ENCODE data around the gene TMEM271. TPM values are rescaled to one million over a fixed set of nuclear protein-coding genes. Genes with fewer than 3 reads are reported as not detected.
"Not testable (repeated sequence)": the region's sequence is repeated elsewhere in the genome, so short reads cannot be mapped to it uniquely, and the experiment has no call there.

The TMEM271 gene
- total RNA-seq, 1 donor from 2014 or later: not detected

DNA sequence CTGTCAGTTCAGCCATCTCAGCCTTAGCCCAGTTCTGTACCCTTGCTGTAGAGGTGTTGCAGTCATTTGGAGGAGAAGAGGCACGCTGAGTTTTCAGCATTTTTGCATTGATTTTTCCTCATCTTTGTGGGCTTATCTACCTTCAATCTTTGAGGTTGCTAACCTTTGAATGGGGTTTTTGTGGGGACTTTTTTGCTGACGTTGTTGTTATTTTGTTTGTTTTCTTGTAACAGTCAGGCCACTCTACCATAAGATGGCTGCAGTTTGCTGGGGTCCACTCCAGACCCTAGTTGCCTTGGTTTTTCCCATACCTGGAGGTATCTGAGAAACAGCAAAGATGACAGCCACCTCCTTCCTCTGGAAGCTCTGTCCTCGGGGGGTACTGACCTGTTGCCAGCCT lies 22.8 kb upstream of the TMEM271 start:
- intact Hi-C loops (cut with DNase I): no loop called here
- peaks cover 43% of the 10 kb centered on the region for H3K27me3 ChIP-seq (ENCODE audit: low read depth)
- DNase-seq: no peak

DNA sequence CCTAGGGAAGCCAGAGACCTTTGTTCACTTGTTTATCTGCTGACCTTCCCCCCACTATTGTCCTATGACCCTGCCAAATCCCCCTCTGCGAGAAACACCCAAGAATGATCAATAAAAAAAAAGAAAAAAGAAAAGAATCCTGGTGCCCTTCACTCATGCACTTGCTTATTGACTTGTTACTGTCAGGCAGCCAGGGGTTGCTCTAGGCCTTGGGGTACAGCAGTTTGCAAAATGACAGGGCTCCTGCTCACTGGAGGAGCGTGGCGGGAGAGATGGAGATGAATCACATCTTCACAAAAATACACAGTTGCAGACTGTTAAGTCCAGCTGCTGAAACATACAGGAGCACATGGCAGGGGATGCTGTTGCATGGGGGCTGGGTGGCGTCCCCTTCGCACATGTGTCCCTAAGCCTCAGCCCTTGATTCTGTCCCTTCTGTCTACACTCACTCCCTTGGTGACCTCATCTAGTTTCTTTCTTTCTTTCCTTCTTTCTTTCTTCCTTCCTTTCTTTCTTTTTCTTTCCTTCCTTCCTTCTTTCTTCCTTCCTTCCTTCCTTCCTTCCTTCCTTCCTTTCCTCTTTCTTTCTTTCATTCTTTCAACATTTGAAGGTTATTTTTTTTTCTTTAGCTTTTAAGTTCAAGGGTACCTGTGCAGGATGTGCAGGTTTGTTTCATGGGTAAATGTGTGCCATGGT lies 16.9 kb upstream of the TMEM271 start:
- no peaks in the 10 kb centered on the region for H3K36me3 ChIP-seq
- intact Hi-C loops (cut with DNase I): no loop called here
- no peak for ATAC-seq
- H3K4me1 ChIP-seq: no peaks in the 10 kb centered on the region
- no peak overlapping the region for H3K4me3 ChIP-seq
- TF ChIP-seq, protein P1, sequence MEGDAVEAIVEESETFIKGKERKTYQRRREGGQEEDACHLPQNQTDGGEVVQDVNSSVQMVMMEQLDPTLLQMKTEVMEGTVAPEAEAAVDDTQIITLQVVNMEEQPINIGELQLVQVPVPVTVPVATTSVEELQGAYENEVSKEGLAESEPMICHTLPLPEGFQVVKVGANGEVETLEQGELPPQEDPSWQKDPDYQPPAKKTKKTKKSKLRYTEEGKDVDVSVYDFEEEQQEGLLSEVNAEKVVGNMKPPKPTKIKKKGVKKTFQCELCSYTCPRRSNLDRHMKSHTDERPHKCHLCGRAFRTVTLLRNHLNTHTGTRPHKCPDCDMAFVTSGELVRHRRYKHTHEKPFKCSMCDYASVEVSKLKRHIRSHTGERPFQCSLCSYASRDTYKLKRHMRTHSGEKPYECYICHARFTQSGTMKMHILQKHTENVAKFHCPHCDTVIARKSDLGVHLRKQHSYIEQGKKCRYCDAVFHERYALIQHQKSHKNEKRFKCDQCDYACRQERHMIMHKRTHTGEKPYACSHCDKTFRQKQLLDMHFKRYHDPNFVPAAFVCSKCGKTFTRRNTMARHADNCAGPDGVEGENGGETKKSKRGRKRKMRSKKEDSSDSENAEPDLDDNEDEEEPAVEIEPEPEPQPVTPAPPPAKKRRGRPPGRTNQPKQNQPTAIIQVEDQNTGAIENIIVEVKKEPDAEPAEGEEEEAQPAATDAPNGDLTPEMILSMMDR (IDR thresholded peaks at IDR 0.05): no peak
- peaks cover 13% of the 10 kb centered on the region for H3K27me3 ChIP-seq (ENCODE audit: low read depth)
- no peaks in the 10 kb centered on the region for H3K9me3 ChIP-seq
- no peak for DNase-seq
- H3K27ac ChIP-seq: no peak overlapping the region

More for the DNA sequence above, 22.8 kb upstream of the TMEM271 start:
- Histone ChIP-seq H3K36me3 (no peaks in the 10 kb centered on the region), H3K27ac (no peak overlapping the region), H3K4me1 (no peaks in the 10 kb centered on the region), H3K4me3 (no peak overlapping the region), H3K9me3 (no peaks in the 10 kb centered on the region)
- TF ChIP-seq, protein P1 (IDR thresholded peaks at IDR 0.05): no peak
- no peak for ATAC-seq

DNA sequence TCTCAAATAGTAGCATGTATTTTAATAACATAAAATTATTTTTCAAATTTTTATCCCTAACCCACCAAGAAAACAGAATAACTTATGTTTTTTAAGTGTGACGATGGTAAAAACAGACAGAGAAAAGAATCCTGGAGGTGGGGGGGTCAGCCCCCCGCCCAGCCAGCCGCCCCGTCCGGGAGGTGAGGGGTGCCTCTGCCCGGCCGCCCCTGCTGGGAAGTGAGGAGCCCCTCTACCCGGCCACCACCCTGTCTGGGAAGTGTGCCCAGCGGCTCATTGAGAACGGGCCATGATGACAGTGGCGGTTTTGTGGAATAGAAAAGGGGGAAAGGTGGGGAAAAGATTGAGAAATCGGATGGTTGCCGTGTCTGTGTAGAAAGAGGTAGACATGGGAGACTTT lies 16.1 kb upstream of the TMEM271 start:
- ATAC-seq; H3K9me3 ChIP-seq; H3K27ac ChIP-seq; intact Hi-C loops (cut with DNase I); H3K27me3 ChIP-seq (ENCODE audit: low read depth); H3K4me3 ChIP-seq; H3K4me1 ChIP-seq; H3K36me3 ChIP-seq; DNase-seq: not testable (repeated sequence)

DNA sequence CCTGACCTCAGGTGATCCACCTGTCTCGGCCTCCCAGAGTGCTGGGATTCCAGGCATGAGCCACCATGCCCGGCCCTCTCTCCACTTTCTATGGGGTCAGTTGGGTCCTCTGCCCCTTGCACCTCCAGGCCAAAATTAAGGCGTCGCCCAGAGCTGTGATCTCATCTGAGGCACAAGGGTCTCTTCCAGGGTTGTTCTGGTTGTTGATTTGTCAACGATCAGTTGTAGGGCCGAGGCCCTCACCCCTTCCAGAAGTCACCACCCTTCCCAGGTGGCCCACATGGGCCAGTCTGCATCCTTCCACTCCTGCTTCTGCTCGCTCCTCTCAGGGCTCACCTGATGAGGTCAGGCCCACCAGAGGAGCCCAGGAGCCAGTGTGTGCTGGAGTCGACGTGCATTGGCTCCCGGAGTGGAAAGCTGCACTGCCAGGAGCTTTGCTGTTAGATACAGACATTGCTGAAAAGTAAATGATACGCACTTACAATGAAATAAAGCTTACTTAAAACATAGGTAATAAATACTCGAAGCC lies 14.3 kb upstream of the TMEM271 start:
- Histone ChIP-seq H3K27me3 (ENCODE audit: low read depth) (peaks cover 9% of the 10 kb centered on the region), H3K27ac (no peak overlapping the region), H3K9me3 (no peaks in the 10 kb centered on the region), H3K4me3 (no peak overlapping the region), H3K4me1 (no peaks in the 10 kb centered on the region), H3K36me3 (no peaks in the 10 kb centered on the region)
- DNase-seq (no peak), ATAC-seq (no peak)
- TF ChIP-seq, protein P1 (IDR thresholded peaks at IDR 0.05): no peak
- intact Hi-C loops (cut with DNase I): no loop called here

DNA sequence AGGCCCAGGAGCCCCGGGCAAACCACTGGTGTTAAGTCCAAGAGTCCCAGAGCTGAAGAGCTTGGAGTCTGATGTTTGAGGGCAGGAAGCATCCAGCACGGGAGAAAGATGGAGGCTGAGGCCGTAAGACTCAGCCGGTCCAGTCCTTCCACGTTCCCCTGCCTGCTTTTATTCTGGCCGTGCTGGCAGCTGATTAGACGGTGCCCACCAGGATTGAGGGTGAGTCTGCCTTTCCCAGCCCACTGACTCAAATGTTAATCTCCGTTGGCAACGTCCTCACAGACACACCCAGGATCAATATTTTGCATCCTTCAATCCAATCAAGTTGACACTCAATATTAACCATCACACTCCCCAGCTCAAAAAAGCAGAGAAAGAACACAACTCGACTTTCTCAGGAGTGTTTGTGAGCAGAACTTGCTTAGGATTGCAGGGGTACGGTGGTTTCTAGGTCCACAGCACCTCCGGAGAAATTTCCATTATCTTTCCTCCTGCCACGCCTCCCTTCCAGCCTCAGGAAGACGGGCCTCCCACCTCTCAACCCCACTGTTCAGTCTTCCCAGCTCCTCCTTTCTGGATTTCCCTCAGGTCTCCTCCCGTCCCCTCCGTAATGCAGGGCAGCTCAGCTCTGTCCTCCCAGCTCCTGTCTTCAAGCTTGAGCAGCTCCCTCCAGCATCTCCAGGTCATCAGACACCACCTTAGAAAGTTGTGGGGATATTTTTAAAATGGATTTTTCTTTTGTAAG lies 13.3 kb upstream of the TMEM271 start:
- intact Hi-C loops (cut with DNase I): no loop called here
- no peak for DNase-seq
- TF ChIP-seq, protein P1 (IDR thresholded peaks at IDR 0.05): no peak

DNA sequence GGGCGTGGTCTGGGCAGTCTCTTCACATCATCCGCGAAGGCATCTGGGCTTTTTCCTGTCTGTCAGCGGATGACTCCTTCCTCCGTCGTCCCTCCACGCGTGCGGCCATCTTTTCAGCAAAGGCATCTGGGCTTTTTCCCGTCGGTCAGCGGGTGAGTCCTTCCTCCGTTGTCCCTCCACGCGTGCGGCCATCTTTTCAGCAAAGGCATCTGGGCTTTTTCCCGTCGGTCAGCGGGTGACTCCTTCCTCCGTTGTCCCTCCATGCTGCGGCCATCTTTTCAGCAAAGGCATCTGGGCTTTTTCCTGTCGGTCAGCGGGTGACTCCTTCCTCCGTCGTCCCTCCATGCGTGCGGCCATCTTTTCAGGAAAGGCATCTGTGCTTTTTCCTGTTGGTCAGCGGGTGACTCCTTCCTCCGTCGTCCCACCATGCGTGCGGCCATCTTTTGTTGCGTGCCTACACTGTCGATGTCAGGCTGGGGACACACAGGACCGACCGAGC lies 12.3 kb upstream of the TMEM271 start:
- H3K27me3 ChIP-seq (ENCODE audit: low read depth): peaks cover 11% of the 10 kb centered on the region
- intact Hi-C loops (cut with DNase I): no loop called here
- no peaks in the 10 kb centered on the region for H3K36me3 ChIP-seq
- TF ChIP-seq, protein P1 (IDR thresholded peaks at IDR 0.05): no peak
- no peak for DNase-seq
- ATAC-seq: no peak
- H3K4me1 ChIP-seq: no peaks in the 10 kb centered on the region
- peaks cover under 1% of the 10 kb centered on the region for H3K9me3 ChIP-seq
- H3K27ac ChIP-seq: no peak overlapping the region
- H3K4me3 ChIP-seq: no peak overlapping the region

More for the DNA sequence above, 13.3 kb upstream of the TMEM271 start:
- Histone ChIP-seq H3K36me3 (no peaks in the 10 kb centered on the region), H3K4me3 (no peak overlapping the region), H3K4me1 (no peaks in the 10 kb centered on the region), H3K27me3 (ENCODE audit: low read depth) (peaks cover 11% of the 10 kb centered on the region), H3K27ac (no peak overlapping the region), H3K9me3 (no peaks in the 10 kb centered on the region)
- no peak for ATAC-seq

All from lower lobe of right lung (tissue), 2 donors.